NCI-H82 treated with DMSO at 0.1 percent for 48 hours (cell line): ENCODE data around the gene KCNH4.
A peak's percentile ranks its signal among the peaks of the same experiment; 100 is the strongest.

Experiments
- DNase-seq: peaks from one replicate; lab custom pipeline; 2025; ENCODE audit not compliant: unreplicated experiment; lab: John Stamatoyannopoulos, UW

The KCNH4 gene

GRCh38 chr17:42120161-42120769 is 60.7 kb downstream of the KCNH4 start:
- no peak for DNase-seq

- DNase-seq, result no peak
Measured at GRCh38 chr17:42119301-42119700, 61.6 kb downstream of the KCNH4 start.

GRCh38 chr17:42118545-42118944 is 62.4 kb downstream of the KCNH4 start:
- no peak for DNase-seq

GRCh38 chr17:42118126-42118510 is 62.8 kb downstream of the KCNH4 start:
- DNase-seq, result no peak

GRCh38 chr17:42117397-42118125 is 63.4 kb downstream of the KCNH4 start:
- no peak for DNase-seq

GRCh38 chr17:42116705-42117396 is 64.1 kb downstream of the KCNH4 start:
- DNase-seq, result peak; percentile 72

GRCh38 chr17:42114118-42114517 is 66.8 kb downstream of the KCNH4 start:
- DNase-seq, result no peak

- DNase-seq, result no peak
Measured at GRCh38 chr17:42113293-42114069, 67.5 kb downstream of the KCNH4 start.

- DNase-seq, result no peak
Measured at GRCh38 chr17:42112552-42113176, 68.3 kb downstream of the KCNH4 start, which contains the start of gene DHX58. DHX58 (minus strand) TSS chr17:42112714; CDS start chr17:42111892, 822 bp downstream.

- DNase-seq, result no peak
Measured at GRCh38 chr17:42111871-42112551, 68.9 kb downstream of the KCNH4 start.

- no peak for DNase-seq
Measured at GRCh38 chr17:42111265-42111636, 69.7 kb downstream of the KCNH4 start.

GRCh38 chr17:42110301-42111264 is 70.4 kb downstream of the KCNH4 start:
- DNase-seq, result no peak

GRCh38 chr17:42109086-42109485 is 71.9 kb downstream of the KCNH4 start:
- no peak for DNase-seq

- peak; percentile 88 for DNase-seq
Measured at GRCh38 chr17:42107597-42108576, 73.1 kb downstream of the KCNH4 start.

- DNase-seq, result no peak
Measured at GRCh38 chr17:42107124-42107523, 73.8 kb downstream of the KCNH4 start.
